IMR-90 (cell line): Measurements from ENCODE around the gene IBSP. TPM values are rescaled to one million over a fixed set of nuclear protein-coding genes. Genes with fewer than 3 reads are reported as not detected.

Source experiments
- ATAC-seq: fragments of 200-7000 bp; cut with Tn5 transposase; 2 replicates; pipeline ENCODE4 v1.9.1; 2020; ENCODE audit warnings: low read depth, mild to moderate bottlenecking, moderate library complexity
- BruUV-seq: library from RNA; stranded (reverse); fragments of 400-500 nt; replicated peaks from 2 replicates; lab custom pipeline; 2021; lab: Mats Ljungman, UMichigan
- CTCF ChIA-PET: fragments of 300-600 bp; formaldehyde crosslinking; extraction: SDS; loops from one replicate; lab custom pipeline; 2021; ENCODE audit warnings: antibody characterized with exemption; lab: Yijun Ruan, JAX
- POLR2A ChIA-PET: fragments of 300-600 bp; sonication (Branson Sonifier 250); formaldehyde crosslinking; loops from one replicate; lab custom pipeline; 2022; ENCODE audit warnings: antibody characterized with exemption; ENCODE audit not compliant: unreplicated experiment; lab: Charles Lee
- DNase-seq: peaks from one replicate; pipeline ENCODE4 v3.0.0; 2013
- H2AFZ ChIP-seq: replicated peaks from 2 replicates; pipeline ENCODE3; 2013; ENCODE audit warnings: low read length, mild to moderate bottlenecking; ENCODE audit not compliant: poor library complexity
- H2AK5ac ChIP-seq: 2 replicates; pipeline ENCODE4 v1.6.1; 2013; ENCODE audit warnings: low read depth, low read length, inconsistent platforms
- H2AK9ac ChIP-seq: replicated peaks from 2 replicates; pipeline ENCODE3; 2013; ENCODE audit warnings: mild to moderate bottlenecking, low read depth, low read length, moderate library complexity; ENCODE audit not compliant: poor library complexity
- H2BK120ac ChIP-seq: 2 replicates; pipeline ENCODE4 v1.6.1; 2013; ENCODE audit warnings: low read depth, low read length, inconsistent platforms
- H2BK15ac ChIP-seq: 3 replicates; pipeline ENCODE4 v1.6.1; 2013; ENCODE audit warnings: low read depth, low read length, inconsistent platforms
- H2BK20ac ChIP-seq: 2 replicates; pipeline ENCODE4 v1.6.1; 2013; ENCODE audit warnings: low read depth, mild to moderate bottlenecking, inconsistent platforms, low read length, moderate library complexity
- H2BK5ac ChIP-seq: 2 replicates; pipeline ENCODE4 v1.6.1; 2013; ENCODE audit warnings: mild to moderate bottlenecking, low read depth, low read length, inconsistent platforms; ENCODE audit not compliant: poor library complexity, severe bottlenecking
- H3K14ac ChIP-seq: replicated peaks from 2 replicates; pipeline ENCODE4 v1.6.1; 2013; ENCODE audit warnings: low read depth, low read length, inconsistent platforms
- H3K18ac ChIP-seq: 2 replicates; pipeline ENCODE4 v1.6.1; 2013; ENCODE audit warnings: low read depth, low read length, control low read depth
- H3K23ac ChIP-seq: 2 replicates; pipeline ENCODE4 v1.6.1; 2013; ENCODE audit warnings: low read depth, low read length, inconsistent platforms
- H3K27ac ChIP-seq: 2 replicates; pipeline ENCODE4 v1.5.1; 2013; ENCODE audit warnings: mild to moderate bottlenecking, control low read depth, low read length; ENCODE audit not compliant: insufficient read depth
- H3K27me3 ChIP-seq: 2 replicates; pipeline ENCODE4 v1.6.1; 2013; ENCODE audit warnings: low read length; ENCODE audit not compliant: control insufficient read depth, insufficient read depth
- H3K36me3 ChIP-seq: 2 replicates; pipeline ENCODE4 v1.6.1; 2013; ENCODE audit warnings: low read length, mixed read lengths; ENCODE audit not compliant: control insufficient read depth, insufficient read depth
- H3K4ac ChIP-seq: 2 replicates; pipeline ENCODE4 v1.6.1; 2013; ENCODE audit warnings: low read depth, low read length, inconsistent platforms
- H3K4me1 ChIP-seq: 2 replicates; pipeline ENCODE4 v1.6.1; 2013; ENCODE audit warnings: low read length, mixed read lengths; ENCODE audit not compliant: control insufficient read depth, insufficient read depth
- H3K4me2 ChIP-seq: 2 replicates; pipeline ENCODE4 v1.6.1; 2013; ENCODE audit warnings: low read depth, mild to moderate bottlenecking, control low read depth, low read length, moderate library complexity
- H3K4me3 ChIP-seq: 2 replicates; pipeline ENCODE4 v1.5.1; 2013; ENCODE audit warnings: low read depth, mild to moderate bottlenecking, control low read depth, low read length, moderate library complexity; ENCODE audit not compliant: insufficient read depth
- H3K56ac ChIP-seq: 2 replicates; pipeline ENCODE4 v1.6.1; 2013; ENCODE audit warnings: low read length, inconsistent platforms; ENCODE audit not compliant: insufficient read depth; ENCODE audit errors: extremely low read depth
- H3K79me1 ChIP-seq, 2 experiments: 2 replicates each; pipeline ENCODE4 v1.6.1; 2013; ENCODE audit warnings: low read length in 2 of 2, inconsistent platforms in 1 of 2, low read depth in 1 of 2
- H3K9ac ChIP-seq: 2 replicates; pipeline ENCODE4 v1.6.1; 2013; ENCODE audit warnings: low read depth, low read length, control low read depth
- H3K9me1 ChIP-seq: 2 replicates; pipeline ENCODE4 v1.6.1; 2013; ENCODE audit warnings: low read length, inconsistent platforms; ENCODE audit not compliant: insufficient read depth
- H3K9me3 ChIP-seq: 2 replicates; pipeline ENCODE4 v1.6.1; 2013; ENCODE audit warnings: low read length; ENCODE audit not compliant: control insufficient read depth, insufficient read depth
- H4K20me1 ChIP-seq: 2 replicates; pipeline ENCODE4 v1.6.1; 2013; ENCODE audit warnings: low read length, inconsistent platforms; ENCODE audit not compliant: insufficient read depth
- H4K5ac ChIP-seq: 2 replicates; pipeline ENCODE4 v1.6.1; 2013; ENCODE audit warnings: mild to moderate bottlenecking, low read depth, low read length, control low read depth
- H4K8ac ChIP-seq, 2 experiments: 2 replicates each; pipeline ENCODE4 v1.6.1; 2013; ENCODE audit warnings: low read depth in 2 of 2, low read length in 2 of 2, control low read depth in 1 of 2, inconsistent platforms in 1 of 2
- H4K91ac ChIP-seq: 2 replicates; pipeline ENCODE4 v1.6.1; 2013; ENCODE audit warnings: low read depth, low read length, inconsistent platforms; ENCODE audit not compliant: insufficient read depth
- BHLHE40 ChIP-seq: fragments of 150-350 bp; IDR thresholded peaks from 2 replicates; pipeline ENCODE4 v1.6.1; 2016; ENCODE audit warnings: mild to moderate bottlenecking, low read depth, low read length
- CHD1 ChIP-seq: IDR thresholded peaks from 2 replicates; pipeline ENCODE4 v1.6.1; 2012; ENCODE audit warnings: low read depth, low read length, improper control_type of control experiment
- MAFK ChIP-seq: IDR thresholded peaks from 2 replicates; pipeline ENCODE4 v1.6.1; 2012; ENCODE audit warnings: low read depth, low read length, improper control_type of control experiment
- MAZ ChIP-seq: IDR thresholded peaks from 2 replicates; pipeline ENCODE4 v1.6.1; 2012; ENCODE audit warnings: low read depth, mild to moderate bottlenecking, low read length, improper control_type of control experiment, moderate library complexity, borderline replicate concordance
- WGBS, 2 experiments: methylation state at CpG; one replicate each; pipeline versions ENCODE4 v1.1.5 to v1.1.7; 2013; ENCODE audit warnings: missing lambda C conversion rate in 2 of 2; ENCODE audit not compliant: insufficient read length in 1 of 2; ENCODE audit errors: extremely low coverage in 2 of 2; 5-methylcytosine and 5-hydroxymethylcytosine counted together
- dilution Hi-C: fragments of 300-500 bp; cut with HindIII; formaldehyde crosslinking; loops from one replicate; pipeline ENCODE4 v1.14.3; 2018; ENCODE audit warnings: low sequenced_read_pairs; ENCODE audit not compliant: unreplicated experiment
- in situ Hi-C: fragments of 300-500 bp; cut with MboI; formaldehyde crosslinking; loops from 3 replicates; pipeline ENCODE4 v1.14.3; 2019; ENCODE audit warnings: low sequenced_read_pairs, inconsistent platforms, mixed read lengths
- intact Hi-C: fragments of 100-400 bp; cut with micrococcal nuclease; formaldehyde crosslinking; loops from 2 replicates; pipeline ENCODE4 v1.10.0; 2022
- polyA plus RNA-seq, 3 experiments: library from polyadenylated mRNA; depleted of rRNA; stranded (reverse); fragments of >200 nt; gene quantifications; 2 replicates each; pipeline ENCODE4 v1.2.3, GENCODE V29; 2012; ENCODE audit warnings: low replicate concordance in 1 of 3
- total RNA-seq: library from RNA; depleted of rRNA; stranded (reverse); fragments of >200 nt; gene quantifications from 2 replicates; pipeline ENCODE4 v1.2.3, GENCODE V29; 2012
- TF ChIP-seq, protein P1 (sequence below): conservative IDR thresholded peaks from 2 replicates; pipeline ENCODE4 v1.5.1; 2012; ENCODE audit warnings: mild to moderate bottlenecking, low read depth, low read length, improper control_type of control experiment

IBSP gene
- total and polyA plus RNA-seq, 2 of the 4 experiments (the other 2 are of a cell fraction) = not detected

DNA sequence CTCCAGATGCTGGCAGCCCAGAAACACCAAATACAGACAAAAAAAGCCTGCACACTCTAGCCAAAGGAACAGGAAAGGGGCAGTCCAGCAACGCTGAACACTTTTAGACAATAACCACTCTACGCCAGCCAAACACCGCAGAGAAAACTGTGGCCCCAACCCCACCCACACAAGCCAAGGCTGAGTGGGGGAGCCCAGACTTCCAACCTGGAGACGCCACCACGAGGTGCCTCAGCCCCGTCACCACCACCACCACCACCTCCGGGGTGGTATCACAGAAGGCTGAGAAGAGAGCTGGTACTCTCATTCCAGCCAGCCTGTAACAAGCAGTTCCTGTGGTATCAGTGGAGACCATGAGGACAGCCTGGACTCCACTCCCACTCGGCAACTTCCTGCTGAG is 56.2 kb downstream of the IBSP start:
- H3K9me3 ChIP-seq = no peaks in the 10 kb centered on the region
- H2BK15ac ChIP-seq = no peak overlapping the region
- H3K4me2 ChIP-seq = no peak overlapping the region
- ChIA-PET CTCF (no interaction called here), POLR2A (no interaction called here)
- ATAC-seq = no peak
- no peak overlapping the region for H3K9ac ChIP-seq
- intact Hi-C loops = loop anchor here (10.0 kb wide), 1 partner anchor 179 kb away; no protein-coding TSS in a partner anchor
- no peak overlapping the region for H2AFZ ChIP-seq
- H3K79me1 ChIP-seq = no peaks in the 10 kb centered on the region
- no peak overlapping the region for H3K4me3 ChIP-seq
- H4K8ac ChIP-seq = no peak overlapping the region
- no peak for DNase-seq
- H3K56ac ChIP-seq = no peak overlapping the region
- H4K91ac ChIP-seq = no peak overlapping the region
- WGBS, 2 experiments = 82% methylated on average over 3 of the region's 8 CpGs; no CpG with 5 or more reads in 1 of the 2 experiments
- no peaks in the 10 kb centered on the region for H4K20me1 ChIP-seq
- no peak overlapping the region for H2AK5ac ChIP-seq
- no peak overlapping the region for H2BK120ac ChIP-seq
- H3K27me3 ChIP-seq = peaks cover 6% of the 10 kb centered on the region
- H4K5ac ChIP-seq = no peak overlapping the region
- H2AK9ac ChIP-seq = no peak overlapping the region
- no peak overlapping the region for H2BK20ac ChIP-seq
- H3K18ac ChIP-seq = no peak overlapping the region
- H3K36me3 ChIP-seq = no peaks in the 10 kb centered on the region
- BruUV-seq = no TSS peak
- dilution Hi-C loops = no loop called here
- H3K9me1 ChIP-seq = no peaks in the 10 kb centered on the region
- H3K4me1 ChIP-seq = no peaks in the 10 kb centered on the region
- no peak overlapping the region for H3K23ac ChIP-seq
- TF ChIP-seq MAZ (no peak), BHLHE40 (no peak), MAFK (no peak), CHD1 (no peak)
- TF ChIP-seq, protein P1, sequence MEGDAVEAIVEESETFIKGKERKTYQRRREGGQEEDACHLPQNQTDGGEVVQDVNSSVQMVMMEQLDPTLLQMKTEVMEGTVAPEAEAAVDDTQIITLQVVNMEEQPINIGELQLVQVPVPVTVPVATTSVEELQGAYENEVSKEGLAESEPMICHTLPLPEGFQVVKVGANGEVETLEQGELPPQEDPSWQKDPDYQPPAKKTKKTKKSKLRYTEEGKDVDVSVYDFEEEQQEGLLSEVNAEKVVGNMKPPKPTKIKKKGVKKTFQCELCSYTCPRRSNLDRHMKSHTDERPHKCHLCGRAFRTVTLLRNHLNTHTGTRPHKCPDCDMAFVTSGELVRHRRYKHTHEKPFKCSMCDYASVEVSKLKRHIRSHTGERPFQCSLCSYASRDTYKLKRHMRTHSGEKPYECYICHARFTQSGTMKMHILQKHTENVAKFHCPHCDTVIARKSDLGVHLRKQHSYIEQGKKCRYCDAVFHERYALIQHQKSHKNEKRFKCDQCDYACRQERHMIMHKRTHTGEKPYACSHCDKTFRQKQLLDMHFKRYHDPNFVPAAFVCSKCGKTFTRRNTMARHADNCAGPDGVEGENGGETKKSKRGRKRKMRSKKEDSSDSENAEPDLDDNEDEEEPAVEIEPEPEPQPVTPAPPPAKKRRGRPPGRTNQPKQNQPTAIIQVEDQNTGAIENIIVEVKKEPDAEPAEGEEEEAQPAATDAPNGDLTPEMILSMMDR = no peak
- H2BK5ac ChIP-seq = no peak overlapping the region
- in situ Hi-C loops = loop anchor here (5.0 to 10.0 kb wide), 2 partner anchors 119 to 357 kb away; partner anchors contain the start of gene SPP1
- no peak overlapping the region for H3K27ac ChIP-seq
- no peak overlapping the region for H3K14ac ChIP-seq
- no peak overlapping the region for H3K4ac ChIP-seq
